Subcutaneous adipose tissue (tissue), 4 donors: ENCODE measurements around the gene HELQ. TPM values are rescaled to one million over a fixed set of nuclear protein-coding genes. Genes with fewer than 3 reads are reported as not detected.

Experiments
- total RNA-seq, 4 donors: library from RNA; depleted of rRNA; stranded (reverse); fragments of >200 nt; gene quantifications; one replicate each; pipeline ENCODE4 v1.1.0, GENCODE V29; 2016
- TF ChIP-seq, protein P1 (sequence below): fragments of 450-650 bp; IDR thresholded peaks from one replicate; pipeline ENCODE4 v1.5.1; 2016; ENCODE audit warnings: low read depth, mild to moderate bottlenecking, control low read depth, antibody characterized with exemption, moderate library complexity

The HELQ gene
- total RNA-seq, 4 donors from 2014 or later = 12.6 to 26.6 (median 19.2) TPM

DNA sequence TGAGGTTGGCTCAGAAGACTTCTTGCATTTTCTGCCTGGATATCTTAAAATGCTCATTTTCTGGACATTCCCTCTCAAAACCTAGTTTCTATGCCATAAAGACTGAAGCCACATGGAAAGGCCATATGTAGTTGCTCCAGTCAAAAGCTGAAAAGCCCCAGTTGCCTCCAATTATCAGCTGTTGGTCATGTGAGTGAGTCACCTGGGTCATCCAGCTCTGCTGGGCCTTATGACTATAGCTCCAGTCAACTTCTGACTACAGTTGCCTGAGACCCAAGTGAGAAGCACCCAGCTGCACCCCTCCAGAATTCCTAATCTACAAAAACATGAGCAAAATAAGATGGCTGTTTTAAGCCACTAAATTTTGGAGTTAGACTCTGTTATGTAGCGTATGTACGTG lies 41.9 kb downstream of the HELQ start:
- TF ChIP-seq, protein P1, sequence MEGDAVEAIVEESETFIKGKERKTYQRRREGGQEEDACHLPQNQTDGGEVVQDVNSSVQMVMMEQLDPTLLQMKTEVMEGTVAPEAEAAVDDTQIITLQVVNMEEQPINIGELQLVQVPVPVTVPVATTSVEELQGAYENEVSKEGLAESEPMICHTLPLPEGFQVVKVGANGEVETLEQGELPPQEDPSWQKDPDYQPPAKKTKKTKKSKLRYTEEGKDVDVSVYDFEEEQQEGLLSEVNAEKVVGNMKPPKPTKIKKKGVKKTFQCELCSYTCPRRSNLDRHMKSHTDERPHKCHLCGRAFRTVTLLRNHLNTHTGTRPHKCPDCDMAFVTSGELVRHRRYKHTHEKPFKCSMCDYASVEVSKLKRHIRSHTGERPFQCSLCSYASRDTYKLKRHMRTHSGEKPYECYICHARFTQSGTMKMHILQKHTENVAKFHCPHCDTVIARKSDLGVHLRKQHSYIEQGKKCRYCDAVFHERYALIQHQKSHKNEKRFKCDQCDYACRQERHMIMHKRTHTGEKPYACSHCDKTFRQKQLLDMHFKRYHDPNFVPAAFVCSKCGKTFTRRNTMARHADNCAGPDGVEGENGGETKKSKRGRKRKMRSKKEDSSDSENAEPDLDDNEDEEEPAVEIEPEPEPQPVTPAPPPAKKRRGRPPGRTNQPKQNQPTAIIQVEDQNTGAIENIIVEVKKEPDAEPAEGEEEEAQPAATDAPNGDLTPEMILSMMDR = no peak

DNA sequence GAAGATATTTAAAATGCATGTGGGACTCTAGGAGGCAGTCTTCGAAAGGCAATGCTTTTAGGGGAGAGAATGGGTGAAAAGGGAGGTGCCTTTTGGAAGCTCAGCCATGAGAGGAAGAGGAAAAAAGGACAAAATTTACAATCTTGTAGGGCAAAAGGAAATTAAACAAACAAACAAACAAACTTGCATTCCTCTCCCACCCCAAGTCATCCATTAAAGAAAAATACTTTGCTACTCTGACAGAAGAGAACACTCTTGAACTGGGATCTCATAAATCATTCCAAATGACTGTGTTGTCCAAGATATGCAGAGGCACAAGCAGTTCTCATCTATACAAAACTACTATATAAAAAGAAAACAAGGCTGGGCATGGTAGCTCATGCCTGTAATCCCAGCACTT lies 46.7 kb downstream of the HELQ start:
- TF ChIP-seq, protein P1 = no peak

DNA sequence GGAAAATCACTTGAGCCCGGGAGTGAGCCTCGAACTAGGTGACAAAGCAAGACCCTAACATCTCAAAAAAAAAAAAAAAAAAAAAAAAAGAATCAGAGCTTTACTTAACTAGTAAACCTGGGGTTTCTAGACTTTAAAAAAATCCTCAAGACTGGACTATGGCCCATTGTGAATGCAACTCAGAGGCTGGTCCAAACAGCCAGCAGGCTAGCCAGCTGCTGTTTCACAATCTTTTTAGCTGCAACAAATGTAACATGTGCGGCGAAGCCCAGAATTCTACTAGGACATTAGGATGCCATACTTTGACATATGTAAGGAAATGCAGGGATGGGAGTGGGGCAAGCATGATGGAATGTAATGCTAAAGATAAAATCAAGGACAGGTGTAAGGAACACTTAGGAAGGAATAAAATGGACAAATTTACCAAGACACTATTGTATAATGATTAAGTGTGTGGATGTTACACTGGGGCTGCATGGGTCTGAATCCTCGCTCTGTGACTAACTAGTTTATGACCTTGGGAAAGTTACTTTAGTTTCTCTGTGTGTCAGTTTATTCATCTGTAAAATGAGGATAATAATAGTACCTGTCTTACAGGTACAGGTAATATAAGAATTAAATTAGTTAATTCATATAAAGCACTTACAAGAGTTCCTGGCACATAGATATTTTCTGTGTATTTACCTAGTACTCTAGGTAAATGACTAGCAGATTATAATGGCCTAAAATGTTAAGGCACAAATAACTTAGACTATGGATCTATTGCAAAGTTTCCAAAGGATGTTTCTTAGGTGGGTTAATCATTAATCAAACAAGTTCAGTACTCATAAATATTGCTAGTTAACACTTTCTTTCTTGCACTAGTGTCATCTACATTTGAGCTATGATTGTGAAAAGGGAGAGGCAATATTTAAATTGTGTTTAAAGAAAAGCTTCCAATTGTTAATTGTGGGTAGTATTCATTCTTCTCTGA lies 49.5 kb downstream of the HELQ start:
- TF ChIP-seq, protein P1 = no peak

GRCh38 chr4:83393908-83394307 lies 61.7 kb downstream of the HELQ start:
- TF ChIP-seq, protein P1 = no peak

DNA sequence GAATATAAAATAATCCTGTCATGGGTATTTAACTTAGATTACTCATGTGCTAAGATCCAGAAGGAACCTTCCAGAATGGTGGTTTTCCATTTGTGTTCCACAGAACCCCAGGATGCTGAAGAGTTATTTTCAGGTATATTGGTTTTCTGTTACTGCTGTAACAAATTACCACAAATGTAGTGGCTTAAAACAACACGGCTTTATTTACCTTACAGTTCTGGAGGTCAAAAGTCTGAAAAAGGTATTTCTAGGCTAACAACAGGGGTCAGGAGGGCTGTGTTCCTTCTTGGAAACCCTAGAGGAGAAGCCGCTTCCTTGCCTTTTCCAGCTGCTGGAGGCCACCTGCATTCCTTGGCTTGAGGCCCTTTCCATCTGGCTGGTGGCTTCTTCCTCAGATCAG lies 63.1 kb downstream of the HELQ start:
- TF ChIP-seq, protein P1 = no peak

DNA sequence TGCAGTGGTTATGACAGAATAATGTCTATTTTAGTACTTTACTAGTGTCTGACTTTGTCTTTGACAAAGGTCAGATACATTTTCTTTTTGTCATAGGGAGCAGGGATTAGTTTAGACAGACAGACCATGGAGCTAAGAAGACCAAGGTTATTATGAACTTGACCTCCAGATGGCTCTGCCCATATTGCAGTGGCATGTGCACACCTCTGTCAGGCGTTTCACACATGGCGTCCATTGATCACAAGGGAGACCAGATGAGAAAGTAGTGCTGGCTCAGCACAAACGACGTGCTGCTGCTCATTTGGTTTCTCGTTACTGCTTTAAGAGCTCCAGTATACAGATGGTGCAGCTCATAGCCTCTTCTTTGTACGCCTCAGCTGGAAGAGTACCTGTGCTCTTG lies 64.7 kb downstream of the HELQ start:
- TF ChIP-seq, protein P1 = no peak

- TF ChIP-seq, protein P1 = no peak
Measured at GRCh38 chr4:83389756-83390505, 65.7 kb downstream of the HELQ start.
